Astrocyte (in vitro differentiated cells and primary cell): ENCODE results near the gene RSPH10B.

Source experiments
- CTCF ChIP-seq: IDR thresholded peaks from 2 replicates; pipeline ENCODE4 v1.5.1; 2011; ENCODE audit warnings: low read depth, mild to moderate bottlenecking, inconsistent platforms, low read length, moderate library complexity; ENCODE audit not compliant: insufficient read depth
- EZH2 ChIP-seq: IDR thresholded peaks from 2 replicates; pipeline ENCODE4 v1.6.1; 2012; ENCODE audit warnings: mild to moderate bottlenecking, low read length, inconsistent platforms; ENCODE audit not compliant: insufficient read depth

- TF ChIP-seq CTCF = no peak
- no peak for TF ChIP-seq EZH2
Observed at GRCh38 chr7:6007386-6007785, 36.9 kb upstream of the RSPH10B start.
